Body of pancreas (tissue), 4 donors: ENCODE results near the gene FOXJ3. TPM values are rescaled to one million over a fixed set of nuclear protein-coding genes. Genes with fewer than 3 reads are reported as not detected.

ENCODE experiments used
- ATAC-seq: fragments of 150-250 bp; one replicate; pipeline ENCODE4 v1.9.1; 2016
- DNase-seq, 4 donors: peaks; one replicate each; pipeline ENCODE4 v3.0.0-alpha.2; 2019
- H3K27ac ChIP-seq, 4 donors: fragments of 200-600 bp; sonication (generic); 1 replicate in 3 of 4; 2 replicates in 1 of 4; pipeline versions ENCODE4 v1.5.1 to v1.6.1; 2016 to 2019; ENCODE audit warnings: mild to moderate bottlenecking in 1 of 4, mixed read lengths in 1 of 4, moderate library complexity in 1 of 4
- H3K27me3 ChIP-seq, 2 donors: fragments of 200-600 bp; sonication (generic); one replicate each; pipeline ENCODE4 v1.6.0; 2016; ENCODE audit warnings: mild to moderate bottlenecking in 1 of 2
- H3K36me3 ChIP-seq, 2 donors: fragments of 200-600 bp; sonication (generic); replicated peaks in 1 of 2; 2 replicates each; pipeline ENCODE4 v1.5.1; 2016; ENCODE audit warnings: low read depth in 2 of 2; ENCODE audit not compliant: insufficient read depth in 1 of 2
- H3K4me1 ChIP-seq: fragments of 200-600 bp; sonication (generic); one replicate; pipeline ENCODE4 v1.6.0; 2016
- H3K4me3 ChIP-seq, 2 donors: fragments of 200-600 bp; sonication (generic); 1 replicate in 1 of 2; 2 replicates in 1 of 2; pipeline ENCODE4 v1.5.1; 2016 to 2019
- H3K9me3 ChIP-seq, 3 donors: fragments of 200-600 bp; sonication (generic); 1 replicate in 2 of 3; 2 replicates in 1 of 3; pipeline ENCODE4 v1.5.1; 2016
- CTCF ChIP-seq, 7 experiments: fragments of 450-650 bp in 4 of 7; fragments of 200-600 bp in 3 of 7; sonication (generic) in 3 of 7; IDR thresholded peaks; one replicate each; pipeline ENCODE4 v1.5.1; 2016 to 2019; ENCODE audit warnings: antibody characterized with exemption in 7 of 7
- POLR2A ChIP-seq, 3 donors: fragments of 450-650 bp; IDR thresholded peaks; one replicate each; pipeline ENCODE4 v1.6.1; 2016; ENCODE audit warnings: antibody characterized with exemption in 3 of 3, mild to moderate bottlenecking in 2 of 3
- WGBS, 2 donors: methylation state at CpG; one replicate each; pipeline ENCODE4 v1.1.5; 2017; 5-methylcytosine and 5-hydroxymethylcytosine counted together
- intact Hi-C: fragments of 100-400 bp; cut with DNase I; formaldehyde crosslinking; loops from one replicate; pipeline ENCODE4 v1.15.1; 2023
- total RNA-seq, 2 donors: library from RNA; depleted of rRNA; stranded (reverse); fragments of >200 nt; gene quantifications; one replicate each; pipeline ENCODE4 v1.1.0, GENCODE V29; 2016

The FOXJ3 gene
- total RNA-seq, 2 donors from 2014 or later = 25.2 to 50.4 TPM

GRCh38 chr1:42142894-42143675, 191.9 kb downstream of the FOXJ3 start:
- ATAC-seq (no peak), DNase-seq (no peak)
- 34 to 37% methylated on average over 4 of the region's 4 CpGs for WGBS, 2 donors
- Histone ChIP-seq H3K36me3 (no peaks in the 10 kb centered on the region), H3K4me1 (peaks cover 12% of the 10 kb centered on the region), H3K9me3 (no peaks in the 10 kb centered on the region), H3K27ac (no peak overlapping the region), H3K27me3 (no peaks in the 10 kb centered on the region), H3K4me3 (no peak overlapping the region)
- intact Hi-C loops = loop anchor here (10.0 kb wide), 1 partner anchor 602 kb away; the partner anchor contains the start of gene CLDN19
- TF ChIP-seq CTCF (IDR thresholded peaks at IDR 0.05) (no peak), POLR2A (IDR thresholded peaks at IDR 0.05) (no peak)

GRCh38 chr1:42141978-42142377, 193.1 kb downstream of the FOXJ3 start:
- Histone ChIP-seq H3K27ac (no peak overlapping the region), H3K4me3 (no peak overlapping the region), H3K4me1 (peaks cover 6% of the 10 kb centered on the region), H3K27me3 (no peaks in the 10 kb centered on the region), H3K9me3 (no peaks in the 10 kb centered on the region), H3K36me3 (no peaks in the 10 kb centered on the region)
- DNase-seq (no peak), ATAC-seq (no peak)
- TF ChIP-seq POLR2A (IDR thresholded peaks at IDR 0.05) (no peak), CTCF (IDR thresholded peaks at IDR 0.05) (no peak)
- whole genome bisulfite sequencing, 2 donors = 64 to 75% methylated on average over 5 of the region's 5 CpGs
- intact Hi-C loops = loop anchor here (10.0 kb wide), 1 partner anchor 603 kb away; the partner anchor contains the start of gene CLDN19

GRCh38 chr1:42140191-42140590, 194.8 kb downstream of the FOXJ3 start:
- no peak for ATAC-seq
- intact Hi-C loops = loop anchor here (10.0 kb wide), 1 partner anchor 605 kb away; the partner anchor contains the start of gene CLDN19

GRCh38 chr1:42139444-42139843, 195.6 kb downstream of the FOXJ3 start:
- no peak overlapping the region for H3K27ac ChIP-seq
- no peak overlapping the region for H3K4me3 ChIP-seq
- H3K4me1 ChIP-seq = no peaks in the 10 kb centered on the region
- WGBS, 2 donors = 90 to 93% methylated on average over 3 of the region's 3 CpGs
- DNase-seq (no peak), ATAC-seq (no peak)
- no peak for TF ChIP-seq CTCF (IDR thresholded peaks at IDR 0.05)
- TF ChIP-seq POLR2A (IDR thresholded peaks at IDR 0.05) = no peak
- H3K36me3 ChIP-seq = no peaks in the 10 kb centered on the region
- no peaks in the 10 kb centered on the region for H3K27me3 ChIP-seq
- no peaks in the 10 kb centered on the region for H3K9me3 ChIP-seq
- intact Hi-C loops = no loop called here

More at GRCh38 chr1:42140191-42140590, 194.8 kb downstream of the FOXJ3 start:
- no peaks in the 10 kb centered on the region for H3K4me1 ChIP-seq
- H3K4me3 ChIP-seq = no peak overlapping the region
- 88 to 96% methylated on average over 2 of the region's 2 CpGs for WGBS, 2 donors
- no peak overlapping the region for H3K27ac ChIP-seq
- H3K36me3 ChIP-seq = no peaks in the 10 kb centered on the region
- TF ChIP-seq POLR2A (IDR thresholded peaks at IDR 0.05) = no peak
- no peak for TF ChIP-seq CTCF (IDR thresholded peaks at IDR 0.05)
- DNase-seq = no peak
- no peaks in the 10 kb centered on the region for H3K9me3 ChIP-seq
- no peaks in the 10 kb centered on the region for H3K27me3 ChIP-seq
